ENCODE results near the gene SOHLH2. TPM values are rescaled to one million over a fixed set of nuclear protein-coding genes. Genes with fewer than 3 reads are reported as not detected.
A peak's percentile ranks its signal among the peaks of the same experiment; 100 is the strongest.

SOHLH2 gene
- total RNA-seq, 1 donor from 2014 or later = 0.72 TPM

DNA sequence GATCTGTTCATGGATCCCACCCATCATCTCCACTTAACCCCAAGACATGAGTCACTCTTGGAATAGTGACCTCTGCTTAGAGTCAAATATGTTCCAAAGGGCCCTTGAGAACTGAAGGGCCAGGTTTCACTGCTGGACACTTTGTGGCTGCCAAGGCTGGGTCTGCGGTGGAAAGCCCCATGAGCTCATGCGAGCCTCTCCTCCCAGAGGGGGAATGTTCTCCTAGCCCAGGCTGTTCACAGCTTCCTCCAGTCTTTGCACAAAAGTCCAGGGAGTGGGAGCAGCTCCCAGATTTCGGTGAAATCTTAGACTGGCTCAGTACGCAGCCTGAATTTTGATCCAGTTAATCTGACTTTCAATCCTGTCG lies 82.4 kb downstream of the SOHLH2 start:
- DNase-seq (ENCODE audit: low spot score) = peak; percentile 11

DNA sequence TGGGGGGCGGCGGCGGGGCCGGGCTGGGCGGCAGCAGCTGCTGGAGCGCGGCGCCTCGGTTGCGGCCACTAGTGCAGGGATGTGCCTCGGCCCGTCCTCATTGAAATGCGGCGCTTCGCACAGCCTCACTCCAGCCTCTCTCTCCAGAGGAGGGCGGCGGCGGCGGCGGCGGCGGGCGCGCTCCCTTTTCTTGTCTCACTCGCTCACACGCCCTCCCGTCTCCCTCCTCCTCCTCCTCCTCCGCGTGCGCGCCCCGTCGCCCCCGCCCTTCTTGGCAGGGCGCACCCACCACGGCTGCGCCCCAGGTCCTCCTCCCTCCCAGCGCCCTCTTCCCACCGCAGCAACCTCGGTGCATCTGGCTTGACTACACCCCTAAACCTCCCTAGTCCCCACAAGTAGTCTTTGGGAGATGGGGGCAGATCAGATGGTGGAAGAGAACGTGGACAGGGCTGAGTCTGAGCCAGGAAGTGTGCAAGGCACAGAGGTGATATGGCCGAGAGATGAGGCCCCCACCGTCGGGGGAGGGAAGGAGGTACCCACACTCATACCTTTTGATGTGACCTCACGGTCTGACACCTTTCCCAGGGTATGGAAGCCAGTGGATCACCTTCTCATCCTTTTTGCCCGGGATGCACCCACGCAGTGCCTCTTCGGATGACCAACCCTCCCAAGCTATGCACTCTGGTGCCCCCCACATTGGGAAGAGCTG lies 83.0 kb downstream of the SOHLH2 start, which contains the start of gene DCLK1:
DCLK1 (minus strand) TSS at position 161 of the 709 bp plus-strand sequence.
- peak; percentile 73 for DNase-seq (ENCODE audit: low spot score)

- no peak for DNase-seq (ENCODE audit: low spot score)
Measured at GRCh38 chr13:36130552-36131221, 83.7 kb downstream of the SOHLH2 start.

- no peak for DNase-seq (ENCODE audit: low spot score)
Measured at GRCh38 chr13:36130193-36130551, 84.2 kb downstream of the SOHLH2 start.

- DNase-seq (ENCODE audit: low spot score) = no peak
Measured at GRCh38 chr13:36129539-36129938, 84.8 kb downstream of the SOHLH2 start.

DNA sequence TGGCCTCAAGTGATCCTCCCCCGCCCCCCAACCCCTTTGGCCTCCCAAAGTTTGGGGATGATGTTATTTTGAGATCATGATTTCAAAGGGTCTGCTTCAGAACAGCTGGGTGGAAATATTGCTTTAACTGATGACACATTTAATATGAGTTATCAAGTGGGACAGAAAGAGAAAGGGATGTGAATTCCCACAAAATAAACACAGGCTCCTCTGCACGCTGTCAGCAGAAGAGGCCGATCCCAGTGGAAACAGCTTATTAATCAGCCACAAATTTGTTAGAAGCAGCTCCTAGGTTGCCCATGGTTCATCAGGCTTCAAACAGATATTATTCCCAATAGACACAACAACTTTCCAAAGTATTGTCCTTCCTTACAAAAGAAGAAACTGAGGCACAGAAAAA lies 87.9 kb downstream of the SOHLH2 start:
- DNase-seq (ENCODE audit: low spot score) = no peak

GRCh38 chr13:36125841-36126240 lies 88.5 kb downstream of the SOHLH2 start:
- DNase-seq (ENCODE audit: low spot score) = no peak

DNA sequence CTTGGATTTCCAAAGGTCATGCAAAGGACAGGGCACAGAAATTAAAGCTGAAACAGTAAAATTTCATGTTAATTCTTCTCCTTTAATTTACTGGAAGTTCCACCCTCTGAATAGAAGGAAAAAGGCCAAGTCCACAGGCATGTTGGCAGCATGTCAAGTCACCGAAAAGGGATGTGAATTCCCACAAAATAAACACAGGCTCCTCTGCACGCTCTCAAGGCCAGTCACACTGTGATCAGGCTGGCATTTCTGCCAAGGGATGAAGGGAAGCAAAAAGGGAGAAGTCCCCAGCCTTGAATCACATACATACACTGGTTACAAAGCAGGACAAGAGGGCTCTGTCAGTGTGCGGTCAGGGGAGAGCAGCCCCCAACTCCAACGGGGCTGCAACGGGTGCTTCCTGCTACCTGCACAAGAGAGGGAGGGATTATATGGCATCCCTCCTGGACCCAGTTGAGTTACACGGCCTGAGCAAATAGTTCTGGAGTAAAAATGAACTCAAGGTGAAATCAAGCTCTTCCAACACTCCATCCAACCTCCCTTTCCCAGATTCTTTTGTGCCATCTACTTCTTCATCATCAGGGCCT lies 90.0 kb downstream of the SOHLH2 start:
- peak; percentile 33 for DNase-seq (ENCODE audit: low spot score)

Other genes with a start within 250 kb of the SOHLH2 start
- 7.7 TPM for gene DCLK1, start 83.2 kb downstream of the SOHLH2 start, total RNA-seq (ENCODE audit: insufficient read depth, low replicate concordance)
- gene CCDC169, start 83.3 kb upstream of the SOHLH2 start, total RNA-seq (ENCODE audit: insufficient read depth, low replicate concordance) = 6.5 TPM
- gene SPART, start 131.8 kb upstream of the SOHLH2 start, total RNA-seq (ENCODE audit: insufficient read depth, low replicate concordance) = 103 TPM
- not detected for gene CCNA1, start 217.9 kb upstream of the SOHLH2 start, total RNA-seq (ENCODE audit: insufficient read depth, low replicate concordance)

Measured in umbilical cord (tissue), 2 donors.